ENCODE results near the gene RAB11FIP2. TPM values are rescaled to one million over a fixed set of nuclear protein-coding genes. Genes with fewer than 3 reads are reported as not detected.

The RAB11FIP2 gene
- total RNA-seq: 3.7 and 10.4 TPM in 2 replicates

GRCh38 chr10:118046395-118047156, at the start of gene RAB11FIP2:
Gene RAB11FIP2, minus strand, starts transcription at chr10:118046941. Its CDS starts 778 bp downstream, at chr10:118046163.

All from bladder microvascular endothelial cell (primary cell).